Natural killer cell treated with Interleukin-12 subunit alpha and Interleukin-12 subunit beta and Interleukin-15 and Interleukin-18, amount 100 ng/mL, for 72 hours (primary cell): ENCODE results near the gene GOLT1B. TPM values are rescaled to one million over a fixed set of nuclear protein-coding genes. Genes with fewer than 3 reads are reported as not detected.
"Not testable (repeated sequence)": the region's sequence is repeated elsewhere in the genome, so short reads cannot be mapped to it uniquely, and the experiment has no call there.

Source experiments
- ATAC-seq, 2 donors: fragments of 150-1000 bp; cut with Tn5 transposase in 1 of 2; sonication (Bioruptor Pico), chemical (Tn5 transposase) in 1 of 2; 2 replicates each; pipeline ENCODE4 v1.10.0; 2021
- DNase-seq: peaks from one replicate; pipeline ENCODE4 v3.0.0; 2022; ENCODE audit warnings: low spot score
- H3K27ac Mint-ChIP-seq, 2 donors: 1 replicate in 1 of 2; 2 replicates in 1 of 2; pipeline ENCODE4 v1.8.0; 2022; ENCODE audit warnings: mixed read lengths in 2 of 2, mild to moderate bottlenecking in 1 of 2, moderate library complexity in 1 of 2
- H3K27me3 Mint-ChIP-seq, 2 donors: 1 replicate in 1 of 2; 2 replicates in 1 of 2; pipeline ENCODE4 v1.8.0; 2022; ENCODE audit warnings: mixed read lengths in 2 of 2
- H3K36me3 Mint-ChIP-seq: one replicate; pipeline ENCODE4 v1.8.0; 2022; ENCODE audit warnings: mixed read lengths
- H3K4me1 Mint-ChIP-seq, 2 donors: 1 replicate in 1 of 2; 2 replicates in 1 of 2; pipeline ENCODE4 v1.8.0; 2022; ENCODE audit warnings: low read depth in 2 of 2, mixed read lengths in 2 of 2, mild to moderate bottlenecking in 1 of 2
- H3K4me3 Mint-ChIP-seq: one replicate; pipeline ENCODE4 v1.8.0; 2022; ENCODE audit warnings: mixed read lengths
- H3K9me3 Mint-ChIP-seq: 2 replicates; pipeline ENCODE4 v1.8.0; 2022; ENCODE audit warnings: mixed read lengths
- total RNA-seq, 2 donors: library from RNA; stranded (reverse); gene quantifications; one replicate each; pipeline ENCODE4 v1.2.3, GENCODE V29; 2022

Gene GOLT1B, protein sequence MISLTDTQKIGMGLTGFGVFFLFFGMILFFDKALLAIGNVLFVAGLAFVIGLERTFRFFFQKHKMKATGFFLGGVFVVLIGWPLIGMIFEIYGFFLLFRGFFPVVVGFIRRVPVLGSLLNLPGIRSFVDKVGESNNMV
- total RNA-seq: 10 to 100 TPM; 50.6 to 55.9 TPM

DNA sequence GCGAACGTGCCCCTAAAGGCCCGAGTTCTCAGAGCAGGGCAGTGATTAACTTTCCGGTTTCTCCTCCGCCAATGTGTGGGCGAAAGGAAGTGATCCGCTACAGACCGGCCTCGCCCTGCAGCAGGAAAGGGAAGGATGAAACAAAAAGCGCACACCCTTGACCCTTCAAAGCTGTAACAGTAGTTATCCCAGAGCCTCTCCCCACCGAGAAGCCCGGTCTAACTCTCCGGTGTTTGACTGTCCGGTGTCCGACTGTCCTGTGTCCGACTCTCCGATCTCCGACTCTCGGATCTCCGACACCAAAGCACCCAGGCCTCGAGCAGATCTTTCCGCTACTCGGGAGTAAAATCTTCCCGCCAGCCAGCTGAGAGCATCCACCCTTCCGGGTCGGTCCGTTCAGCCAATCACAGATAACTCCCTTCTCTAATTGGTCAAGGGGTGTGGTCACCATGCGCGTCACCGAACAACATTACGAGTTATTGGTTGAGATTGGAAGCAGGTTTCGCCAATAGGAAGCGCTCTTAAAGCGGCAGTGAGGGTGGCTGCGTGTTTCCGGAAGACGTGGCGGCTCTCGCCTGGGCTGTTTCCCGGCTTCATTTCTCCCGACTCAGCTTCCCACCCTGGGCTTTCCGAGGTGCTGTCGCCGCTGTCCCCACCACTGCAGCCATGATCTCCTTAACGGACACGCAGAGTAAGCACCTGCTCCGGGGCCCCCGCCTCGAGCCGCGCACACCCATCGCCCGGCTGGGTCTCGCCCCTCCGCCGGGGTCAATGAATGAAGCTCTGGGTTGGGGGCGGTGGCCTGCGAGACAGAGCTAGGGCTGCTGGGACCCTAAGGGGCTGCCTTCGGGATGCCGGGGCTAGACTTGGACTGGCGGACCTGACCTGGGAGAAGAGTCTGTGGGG, at the start of gene GOLT1B, which contains the start of gene RECQL:
TSS of gene GOLT1B (plus strand) at position 532 of the 906 bp plus-strand sequence. CDS start at position 667, 135 bp downstream.
TSS of gene RECQL (minus strand) at position 378 of the 906 bp plus-strand sequence. CDS start 2,065 bp downstream, outside the sequence.
- no peaks in the 10 kb centered on the region for H3K9me3 Mint-ChIP-seq
- peaks cover 24% of the 10 kb centered on the region for H3K36me3 Mint-ChIP-seq
- ATAC-seq (peak; percentile 98 to 99), DNase-seq (peak; percentile 92)
- no peak within 1 kb of the TSS for H3K27ac Mint-ChIP-seq
- H3K4me1 Mint-ChIP-seq: peaks cover 25 to 28% of the 10 kb centered on the region in 2 donors
- no peaks in the 10 kb centered on the region for H3K27me3 Mint-ChIP-seq
- H3K4me3 Mint-ChIP-seq: no peak within 1 kb of the TSS

DNA sequence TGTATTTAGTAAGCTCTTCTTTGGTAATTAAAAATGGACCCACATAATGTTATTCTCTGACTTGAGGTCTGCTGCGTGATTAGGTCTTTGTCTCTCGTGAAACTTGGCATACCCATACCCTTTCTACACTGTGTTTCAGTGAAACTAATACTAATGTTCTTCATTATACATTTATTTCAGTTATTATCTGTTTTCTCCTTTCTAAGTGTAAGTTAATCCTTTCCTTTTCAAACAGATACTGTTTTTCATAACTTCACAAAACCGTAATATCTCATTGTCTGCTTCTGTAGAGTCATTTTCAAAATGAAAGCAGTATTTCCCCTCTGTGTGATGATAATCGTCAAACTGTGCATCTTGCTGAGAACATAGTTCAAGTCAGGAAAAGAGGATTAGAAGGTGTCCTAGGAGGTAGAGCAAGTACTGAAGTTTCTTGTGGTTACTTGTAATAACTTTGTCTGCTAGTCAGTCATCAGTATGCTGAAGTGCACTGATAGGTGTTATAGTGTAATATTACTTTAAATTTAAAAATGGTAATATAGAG, 48.2 kb upstream of the GOLT1B start:
- Mint-ChIP-seq H3K36me3 (peaks cover 32% of the 10 kb centered on the region), H3K4me1 (peaks cover 25 to 40% of the 10 kb centered on the region in 2 donors), H3K9me3 (no peaks in the 10 kb centered on the region), H3K4me3 (peak overlapping the region; percentile 45), H3K27me3 (no peaks in the 10 kb centered on the region), H3K27ac (peak overlapping the region in 1 of 2 donors; percentile 90)
- DNase-seq (no peak), ATAC-seq (peak in 1 of 2 donors; percentile 77)

DNA sequence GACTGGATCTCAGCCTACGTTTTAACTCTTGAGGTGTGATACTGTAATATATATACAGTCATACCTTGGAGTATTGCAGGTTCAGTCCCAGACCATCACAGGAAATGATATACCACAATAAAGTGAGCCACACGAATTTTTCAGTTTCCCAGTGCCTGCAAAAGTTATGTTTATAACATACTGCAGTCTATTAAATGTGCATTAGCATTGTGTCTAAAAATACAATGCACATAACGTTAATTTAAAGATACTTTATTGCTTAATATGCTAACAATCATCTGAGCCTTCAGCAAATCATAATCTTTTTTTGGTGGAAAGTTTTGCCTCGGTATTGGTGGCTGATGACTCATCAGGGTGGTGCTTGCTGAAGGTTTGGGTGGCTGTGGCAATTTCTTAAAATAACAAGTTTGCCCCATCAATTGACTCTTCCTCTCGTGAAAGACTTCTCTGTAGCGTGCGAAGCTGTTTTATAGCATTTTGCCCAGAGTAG, 45.3 kb upstream of the GOLT1B start:
- peaks cover 26% of the 10 kb centered on the region for H3K36me3 Mint-ChIP-seq
- H3K4me1 Mint-ChIP-seq: peaks cover 26 to 40% of the 10 kb centered on the region in 2 donors
- DNase-seq: peak; percentile 61
- H3K9me3 Mint-ChIP-seq: no peaks in the 10 kb centered on the region
- peak overlapping the region; percentile 87 to 95 for H3K27ac Mint-ChIP-seq
- peak overlapping the region; percentile 86 for H3K4me3 Mint-ChIP-seq
- H3K27me3 Mint-ChIP-seq: no peaks in the 10 kb centered on the region
- peak; percentile 79 to 87 for ATAC-seq

DNA sequence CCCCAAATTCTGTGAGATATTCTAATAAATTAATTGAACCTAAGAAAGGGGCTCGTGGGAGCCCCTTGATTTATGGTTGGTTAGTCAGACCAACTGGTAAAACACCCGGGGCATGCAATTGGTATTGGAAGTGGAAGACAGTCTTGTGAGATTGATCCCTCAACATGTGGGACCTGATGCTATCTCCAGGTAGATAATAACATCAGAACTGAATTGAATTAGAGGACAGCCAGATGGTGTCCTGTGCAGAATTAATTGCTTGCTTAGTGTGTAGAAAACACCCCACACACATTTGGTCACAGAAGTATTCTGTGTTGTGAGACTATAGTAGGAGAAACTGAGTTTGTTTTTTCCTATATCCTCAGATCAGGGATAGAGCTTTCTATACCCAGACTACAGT, 42.1 kb upstream of the GOLT1B start:
- Mint-ChIP-seq H3K27me3 (no peaks in the 10 kb centered on the region), H3K9me3 (no peaks in the 10 kb centered on the region), H3K27ac (no peak overlapping the region), H3K4me1 (peaks cover 20 to 24% of the 10 kb centered on the region in 2 donors), H3K4me3 (no peak overlapping the region), H3K36me3 (peaks cover 40% of the 10 kb centered on the region)
- ATAC-seq: no peak
- DNase-seq: no peak

DNA sequence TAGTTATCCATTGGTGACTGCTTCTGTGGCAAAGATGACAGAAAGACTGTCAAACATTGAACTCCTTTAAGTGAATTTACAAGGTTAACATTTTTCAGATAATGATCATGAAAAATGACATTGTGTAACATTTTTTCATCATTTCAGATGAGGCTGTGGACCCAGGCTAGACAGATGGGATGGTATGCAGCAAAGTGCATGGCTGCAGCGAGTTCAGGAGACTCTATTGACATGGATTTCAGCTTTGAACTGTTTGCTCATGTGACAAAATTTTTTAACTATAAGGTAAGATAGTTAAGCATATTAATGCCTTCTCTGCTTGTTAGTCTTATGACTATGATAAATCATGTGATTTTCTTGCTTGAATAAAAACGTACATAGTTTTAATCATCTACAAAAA, 34.3 kb upstream of the GOLT1B start:
- H3K9me3 Mint-ChIP-seq, DNase-seq, H3K4me1 Mint-ChIP-seq, H3K27me3 Mint-ChIP-seq, H3K27ac Mint-ChIP-seq, H3K4me3 Mint-ChIP-seq, ATAC-seq: not testable (repeated sequence)
- peaks cover 22% of the 10 kb centered on the region for H3K36me3 Mint-ChIP-seq

DNA sequence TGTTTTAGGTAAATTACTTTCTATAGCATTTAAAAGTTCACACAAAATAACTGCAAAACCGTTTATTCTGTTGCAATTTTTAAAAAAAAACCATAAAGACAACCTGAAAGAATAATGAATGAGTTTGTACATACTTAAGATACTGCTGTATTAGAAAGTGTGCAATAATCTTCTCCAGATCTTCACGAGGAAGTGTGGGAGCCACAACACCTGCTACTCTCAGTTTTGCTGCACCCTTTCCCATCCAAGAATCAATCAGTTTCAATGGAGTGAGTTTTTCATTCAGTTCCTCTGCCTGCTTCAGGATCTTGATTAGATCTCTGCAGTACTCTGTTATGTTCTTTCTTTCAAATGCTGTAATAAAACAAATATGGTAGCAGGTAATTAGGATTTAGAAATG, 30.3 kb upstream of the GOLT1B start:
- Mint-ChIP-seq H3K9me3 (no peaks in the 10 kb centered on the region), H3K4me1 (peaks cover 0 to 4% of the 10 kb centered on the region in 2 donors), H3K27ac (no peak overlapping the region), H3K4me3 (no peak overlapping the region), H3K36me3 (peaks cover 13% of the 10 kb centered on the region), H3K27me3 (no peaks in the 10 kb centered on the region)
- no peak for DNase-seq
- no peak for ATAC-seq

DNA sequence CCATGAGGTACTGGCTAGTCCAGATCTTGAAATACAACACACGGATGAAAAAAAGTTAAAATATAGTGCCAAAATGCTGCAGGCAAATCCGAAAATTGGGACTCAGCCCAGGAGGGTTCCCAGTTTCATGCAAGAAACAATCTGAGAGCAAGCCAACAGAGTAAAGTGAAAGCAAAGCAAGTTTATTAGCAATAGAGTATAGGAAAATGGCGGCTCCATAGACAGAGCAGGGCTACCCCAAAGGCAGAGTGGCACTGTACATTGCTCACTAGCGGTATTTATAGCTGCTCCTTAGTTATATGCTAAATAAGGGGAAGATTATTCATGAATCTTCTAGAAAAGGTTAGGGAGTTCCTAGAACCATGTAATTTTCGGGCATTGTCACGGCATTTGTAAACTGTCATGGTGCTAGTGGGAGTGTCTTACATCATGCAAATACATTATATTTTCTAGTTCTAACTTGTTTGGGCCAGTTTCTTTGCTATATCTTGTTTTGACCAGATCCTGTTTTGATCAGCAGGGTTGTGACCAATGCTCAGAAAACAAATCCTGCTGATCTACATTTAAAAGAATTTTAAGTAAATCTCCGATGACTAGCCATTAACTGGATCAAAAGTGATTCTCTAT, 29.3 kb upstream of the GOLT1B start:
- Mint-ChIP-seq H3K4me3 (no peak overlapping the region), H3K27ac (no peak overlapping the region), H3K9me3 (no peaks in the 10 kb centered on the region), H3K27me3 (no peaks in the 10 kb centered on the region), H3K36me3 (peaks cover 13% of the 10 kb centered on the region), H3K4me1 (no peaks in the 10 kb centered on the region)
- ATAC-seq (no peak), DNase-seq (no peak)

DNA sequence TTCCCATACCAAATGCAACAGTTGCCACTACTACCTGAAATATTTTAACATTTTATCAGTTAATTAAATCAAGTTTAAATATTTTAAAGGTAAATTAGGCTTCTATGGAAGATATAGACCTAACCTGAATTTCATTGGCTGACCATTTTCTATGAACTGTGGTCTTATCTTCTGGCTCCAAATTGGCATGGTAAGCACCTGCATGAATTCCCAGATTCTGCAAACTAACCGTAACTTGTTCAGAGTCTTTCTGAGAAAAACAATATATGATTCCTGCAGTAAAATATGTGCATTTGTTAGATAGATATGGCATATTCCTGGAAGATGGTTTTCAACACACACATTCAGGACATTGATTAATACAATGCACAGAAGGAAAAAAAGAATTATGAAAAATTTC, 26.0 kb upstream of the GOLT1B start:
- H3K4me1 Mint-ChIP-seq: no peaks in the 10 kb centered on the region
- peaks cover 18% of the 10 kb centered on the region for H3K36me3 Mint-ChIP-seq
- no peak overlapping the region for H3K27ac Mint-ChIP-seq
- no peaks in the 10 kb centered on the region for H3K27me3 Mint-ChIP-seq
- ATAC-seq: no peak
- H3K4me3 Mint-ChIP-seq: no peak overlapping the region
- DNase-seq: no peak
- H3K9me3 Mint-ChIP-seq: no peaks in the 10 kb centered on the region

DNA sequence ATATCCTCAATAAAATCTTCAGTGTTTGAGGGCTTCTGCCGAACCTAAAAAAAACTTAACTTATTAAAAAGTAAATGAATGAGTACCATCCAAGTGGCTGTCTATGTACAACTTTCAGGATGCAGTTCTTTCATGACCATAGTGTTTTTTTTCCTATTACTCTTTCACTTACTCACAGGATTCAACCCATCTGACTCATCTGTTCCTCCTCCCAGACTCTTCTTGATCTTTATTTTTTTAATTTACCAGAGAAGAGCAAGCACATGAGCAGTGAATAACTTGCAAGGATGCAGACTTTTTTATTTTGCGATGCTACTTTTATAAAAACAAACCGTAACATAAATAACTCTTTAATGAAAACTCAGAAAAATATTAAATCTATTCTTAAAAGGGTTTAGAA, 24.6 kb upstream of the GOLT1B start:
- Mint-ChIP-seq H3K27ac (no peak overlapping the region), H3K9me3 (no peaks in the 10 kb centered on the region), H3K36me3 (peaks cover 17% of the 10 kb centered on the region), H3K4me3 (no peak overlapping the region), H3K27me3 (no peaks in the 10 kb centered on the region), H3K4me1 (no peaks in the 10 kb centered on the region)
- DNase-seq: no peak
- no peak for ATAC-seq

DNA sequence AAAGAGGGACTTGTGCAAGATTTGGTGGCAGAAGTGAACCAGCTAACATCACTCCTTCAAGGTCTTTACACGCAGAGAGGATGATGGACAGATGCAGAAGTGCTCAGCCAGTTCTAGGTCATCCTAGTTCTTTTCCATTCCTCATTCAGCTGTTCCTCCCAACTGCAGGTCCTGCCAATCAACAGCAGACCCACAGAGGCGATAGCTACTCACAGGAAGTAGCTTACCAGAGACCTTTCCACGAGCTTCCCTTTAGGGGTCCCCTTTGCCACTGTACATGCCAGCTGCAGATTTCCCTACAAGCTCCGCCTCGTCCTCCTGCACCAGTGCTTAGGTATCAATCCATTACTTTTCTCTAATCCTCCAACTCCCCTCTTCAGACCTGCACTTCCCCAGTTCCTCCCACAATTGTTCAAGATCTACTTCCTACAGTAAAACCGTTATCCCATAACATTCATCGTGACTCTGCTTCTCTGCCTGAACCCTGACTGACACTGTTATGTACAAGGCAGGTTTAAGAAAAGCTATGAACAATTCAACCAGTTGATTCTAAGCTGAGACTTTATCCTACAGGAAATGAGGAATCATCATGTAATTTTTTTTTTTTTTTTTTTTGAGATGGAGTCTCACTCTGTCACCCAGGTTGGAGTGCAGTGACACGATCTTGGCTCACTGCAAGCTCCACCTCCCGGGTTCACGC, 22.7 kb upstream of the GOLT1B start:
- DNase-seq (no peak), ATAC-seq (no peak)
- no peaks in the 10 kb centered on the region for H3K9me3 Mint-ChIP-seq
- H3K4me1 Mint-ChIP-seq: no peaks in the 10 kb centered on the region
- no peak overlapping the region for H3K27ac Mint-ChIP-seq
- no peak overlapping the region for H3K4me3 Mint-ChIP-seq
- no peaks in the 10 kb centered on the region for H3K27me3 Mint-ChIP-seq
- H3K36me3 Mint-ChIP-seq: peaks cover 11% of the 10 kb centered on the region

DNA sequence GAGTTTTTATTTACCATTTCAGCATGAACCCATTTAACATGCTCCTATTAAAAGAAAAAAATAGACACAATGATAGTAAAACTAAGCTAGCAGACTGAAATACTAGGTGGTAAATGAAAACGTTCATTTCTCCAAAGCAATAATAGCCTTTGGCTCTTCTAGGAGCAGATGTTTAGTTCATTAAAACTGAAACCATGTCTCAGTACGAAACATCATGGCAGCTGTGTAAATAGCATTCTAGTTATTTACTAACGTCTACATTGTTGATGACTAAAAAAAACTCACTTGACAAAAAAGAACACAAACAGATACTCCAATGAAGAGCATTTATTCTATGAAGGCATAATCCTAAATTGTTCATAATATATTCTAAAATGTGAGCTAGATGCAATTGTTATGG, 18.1 kb upstream of the GOLT1B start:
- H3K27ac Mint-ChIP-seq: no peak overlapping the region
- no peaks in the 10 kb centered on the region for H3K27me3 Mint-ChIP-seq
- no peak for ATAC-seq
- DNase-seq: no peak
- no peaks in the 10 kb centered on the region for H3K9me3 Mint-ChIP-seq
- H3K36me3 Mint-ChIP-seq: peaks cover 10% of the 10 kb centered on the region
- no peak overlapping the region for H3K4me3 Mint-ChIP-seq
- H3K4me1 Mint-ChIP-seq: peaks cover 7 to 12% of the 10 kb centered on the region in 2 donors

DNA sequence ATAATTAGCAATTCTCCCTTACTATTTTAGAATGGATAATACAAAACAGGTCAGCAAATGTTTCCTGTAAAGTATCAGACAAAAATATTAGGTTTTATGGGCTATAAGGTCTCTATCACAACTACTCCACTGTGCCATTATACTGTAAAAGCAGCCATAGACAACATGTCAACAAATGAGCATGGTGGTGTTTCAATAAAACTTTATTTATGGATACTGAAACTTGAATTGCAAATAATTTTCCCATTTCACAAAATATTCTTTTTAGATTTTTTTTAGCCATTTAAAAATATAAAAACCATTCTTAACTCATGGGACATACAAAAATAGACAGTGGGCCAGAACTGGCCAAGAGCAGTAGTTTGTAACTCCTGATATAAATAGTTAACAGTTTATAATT, 15.6 kb upstream of the GOLT1B start:
- no peak overlapping the region for H3K27ac Mint-ChIP-seq
- no peaks in the 10 kb centered on the region for H3K9me3 Mint-ChIP-seq
- peaks cover 11 to 13% of the 10 kb centered on the region in 2 donors for H3K4me1 Mint-ChIP-seq
- H3K27me3 Mint-ChIP-seq: no peaks in the 10 kb centered on the region
- no peak for ATAC-seq
- no peak for DNase-seq
- no peak overlapping the region for H3K4me3 Mint-ChIP-seq
- peaks cover 25% of the 10 kb centered on the region for H3K36me3 Mint-ChIP-seq

DNA sequence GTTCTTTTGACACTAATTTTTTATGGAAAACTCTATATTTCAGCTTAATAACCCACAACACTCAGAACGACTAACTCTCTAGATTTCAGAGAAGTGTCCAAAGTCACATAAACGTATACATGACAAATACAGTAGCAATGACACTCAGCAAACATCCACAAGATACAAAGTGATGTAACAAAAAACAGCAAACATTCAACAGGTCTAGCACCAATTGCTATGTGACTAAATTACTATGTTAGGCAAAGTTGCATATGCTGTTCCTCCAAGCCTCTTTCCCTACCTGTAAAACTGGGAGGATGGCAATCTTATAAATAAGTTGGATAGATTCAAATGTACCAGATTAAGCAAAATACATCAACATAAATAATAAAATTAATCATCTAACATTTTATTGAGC, 1.8 kb upstream of the GOLT1B start:
- Mint-ChIP-seq H3K9me3 (no peaks in the 10 kb centered on the region), H3K4me1 (peaks cover 25 to 28% of the 10 kb centered on the region in 2 donors), H3K27me3 (no peaks in the 10 kb centered on the region), H3K4me3 (no peak overlapping the region), H3K27ac (no peak overlapping the region), H3K36me3 (peaks cover 33% of the 10 kb centered on the region)
- DNase-seq: no peak
- ATAC-seq: no peak
